Esophagus muscularis mucosa (tissue), 4 donors: ENCODE results near the gene INSR.

Experiments
- EP300 ChIP-seq: sonication (generic); formaldehyde crosslinking; IDR thresholded peaks from one replicate; pipeline ENCODE4 v1.6.1; 2017; ENCODE audit warnings: antibody characterized with exemption
- POLR2A ChIP-seq: fragments of 450-650 bp; IDR thresholded peaks from one replicate; pipeline ENCODE4 v1.6.1; 2017; ENCODE audit warnings: antibody characterized with exemption, moderate library complexity, mild to moderate bottlenecking, low read depth
- POLR2AphosphoS5 ChIP-seq, 2 donors: sonication (generic); formaldehyde crosslinking; IDR thresholded peaks; one replicate each; pipeline ENCODE4 v1.6.1; 2017; ENCODE audit warnings: antibody characterized with exemption in 2 of 2
- TF ChIP-seq, protein P1 (sequence below), 3 experiments: fragments of 200-600 bp in 2 of 3; fragments of 450-650 bp in 1 of 3; sonication (generic) in 2 of 3; IDR thresholded peaks; one replicate each; pipeline ENCODE4 v1.5.1; 2017 to 2019; ENCODE audit warnings: antibody characterized with exemption in 3 of 3, mild to moderate bottlenecking in 2 of 3, moderate library complexity in 1 of 3

GRCh38 chr19:7242601-7243258, 51.5 kb downstream of the INSR start:
- TF ChIP-seq, protein P1, sequence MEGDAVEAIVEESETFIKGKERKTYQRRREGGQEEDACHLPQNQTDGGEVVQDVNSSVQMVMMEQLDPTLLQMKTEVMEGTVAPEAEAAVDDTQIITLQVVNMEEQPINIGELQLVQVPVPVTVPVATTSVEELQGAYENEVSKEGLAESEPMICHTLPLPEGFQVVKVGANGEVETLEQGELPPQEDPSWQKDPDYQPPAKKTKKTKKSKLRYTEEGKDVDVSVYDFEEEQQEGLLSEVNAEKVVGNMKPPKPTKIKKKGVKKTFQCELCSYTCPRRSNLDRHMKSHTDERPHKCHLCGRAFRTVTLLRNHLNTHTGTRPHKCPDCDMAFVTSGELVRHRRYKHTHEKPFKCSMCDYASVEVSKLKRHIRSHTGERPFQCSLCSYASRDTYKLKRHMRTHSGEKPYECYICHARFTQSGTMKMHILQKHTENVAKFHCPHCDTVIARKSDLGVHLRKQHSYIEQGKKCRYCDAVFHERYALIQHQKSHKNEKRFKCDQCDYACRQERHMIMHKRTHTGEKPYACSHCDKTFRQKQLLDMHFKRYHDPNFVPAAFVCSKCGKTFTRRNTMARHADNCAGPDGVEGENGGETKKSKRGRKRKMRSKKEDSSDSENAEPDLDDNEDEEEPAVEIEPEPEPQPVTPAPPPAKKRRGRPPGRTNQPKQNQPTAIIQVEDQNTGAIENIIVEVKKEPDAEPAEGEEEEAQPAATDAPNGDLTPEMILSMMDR (IDR thresholded peaks at IDR 0.05), result peak in 1 of 3 experiments; percentile 7
- TF ChIP-seq POLR2A, result no peak
- TF ChIP-seq EP300, result no peak
- TF ChIP-seq POLR2AphosphoS5 (IDR thresholded peaks at IDR 0.05), result peak; percentile 18 to 19
